HG02870 (cell line): ENCODE data around the gene TOR1AIP2.
"Not testable (repeated sequence)": the region's sequence is repeated elsewhere in the genome, so short reads cannot be mapped to it uniquely, and the experiment has no call there.

Source experiments
- ATAC-seq: cut with Tn5 transposase; IDR thresholded peaks from one replicate; pipeline ENCODE4 v1.9.1; 2021; ENCODE audit warnings: mild to moderate bottlenecking, moderate library complexity; ENCODE audit not compliant: unreplicated experiment

Gene TOR1AIP2

DNA sequence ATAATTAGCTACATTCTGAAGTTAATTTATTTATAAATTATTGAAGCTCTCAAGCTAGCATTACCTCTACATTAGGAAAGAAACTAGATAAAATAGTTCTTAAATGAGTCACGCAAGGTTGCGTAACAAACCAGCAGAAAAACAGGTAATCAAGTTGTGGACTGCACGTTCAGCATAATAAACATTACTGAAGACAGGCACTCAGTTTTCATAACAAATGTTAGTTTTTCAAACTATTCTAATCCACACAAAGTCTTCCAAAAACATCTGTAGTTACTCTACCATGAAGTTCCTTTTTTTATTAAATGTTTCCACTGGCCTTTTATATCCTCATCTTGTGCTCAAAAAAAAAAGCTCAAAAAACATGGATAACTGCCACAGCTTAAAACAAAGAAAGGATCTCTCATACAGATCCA is 1.3 kb downstream of the TOR1AIP2 start:
- no peak for ATAC-seq

DNA sequence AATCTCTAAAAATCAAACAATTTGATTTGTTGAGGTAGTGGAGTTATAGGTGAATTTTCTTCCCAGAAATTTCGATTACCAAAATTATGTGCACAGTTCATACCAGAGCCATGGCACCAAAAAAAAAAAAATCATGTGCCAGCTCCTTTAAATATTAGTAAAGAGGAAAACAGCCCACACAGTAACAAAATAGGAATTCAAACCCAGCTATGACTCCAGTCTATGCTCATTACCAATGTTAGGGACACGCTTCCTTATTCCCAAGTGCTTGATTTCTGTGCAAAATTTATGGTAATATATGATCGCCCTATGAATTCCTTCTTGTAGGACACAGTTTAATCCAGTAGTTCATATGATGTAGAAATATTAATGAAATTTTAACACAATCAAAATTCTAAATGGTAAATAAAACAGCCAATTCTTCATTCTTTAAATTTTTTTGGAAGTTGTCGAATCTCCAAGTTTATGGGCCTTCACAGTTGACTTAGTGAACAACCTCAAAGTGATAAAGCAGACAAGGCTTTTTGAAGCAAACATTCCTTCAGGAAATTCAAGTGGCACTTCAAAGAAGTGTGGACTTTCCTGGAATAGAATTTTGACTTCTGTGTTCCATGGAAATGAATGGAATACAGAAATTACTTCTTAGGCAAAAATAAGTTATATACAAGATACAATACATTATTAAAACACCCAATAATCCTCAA is 1.9 kb downstream of the TOR1AIP2 start:
- ATAC-seq, result no peak

DNA sequence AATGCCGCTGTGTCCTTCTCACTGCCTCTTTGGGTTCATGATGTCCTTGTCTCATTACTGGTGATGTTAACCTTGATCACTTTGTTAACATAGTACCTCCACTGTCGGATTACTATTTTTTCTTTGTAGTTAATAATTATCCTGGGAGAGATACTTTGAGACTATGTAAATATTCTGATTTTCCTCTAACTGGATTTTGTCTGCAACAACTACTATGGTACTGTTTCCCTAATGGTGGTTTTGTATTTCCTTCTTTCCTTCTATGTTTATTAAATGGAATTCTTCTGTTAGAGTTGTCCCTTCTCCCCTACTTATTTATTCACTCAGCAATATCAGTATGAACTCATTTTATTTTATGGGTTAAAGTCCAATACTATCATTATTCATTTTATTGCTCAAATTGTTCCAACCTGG is 4.2 kb downstream of the TOR1AIP2 start:
- ATAC-seq, result no peak

DNA sequence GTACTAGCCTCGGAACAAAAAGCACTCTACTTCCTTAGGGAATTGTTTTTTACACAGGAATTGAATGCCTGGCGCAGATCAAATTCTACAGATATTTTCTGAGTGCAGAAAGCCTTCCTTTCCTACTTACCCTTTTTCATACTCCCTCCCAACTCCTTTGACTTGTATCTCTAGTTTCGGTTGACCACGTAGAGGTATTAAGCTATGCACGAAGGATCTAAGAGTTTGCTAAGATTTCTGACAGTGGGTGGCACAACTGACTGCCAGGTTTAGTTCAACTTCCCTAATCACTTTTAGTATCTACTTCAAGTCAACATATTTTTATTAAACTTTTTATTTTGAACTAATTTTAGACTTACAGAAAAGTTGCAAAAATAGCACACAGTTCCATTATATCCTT is 5.0 kb downstream of the TOR1AIP2 start:
- ATAC-seq, result no peak

DNA sequence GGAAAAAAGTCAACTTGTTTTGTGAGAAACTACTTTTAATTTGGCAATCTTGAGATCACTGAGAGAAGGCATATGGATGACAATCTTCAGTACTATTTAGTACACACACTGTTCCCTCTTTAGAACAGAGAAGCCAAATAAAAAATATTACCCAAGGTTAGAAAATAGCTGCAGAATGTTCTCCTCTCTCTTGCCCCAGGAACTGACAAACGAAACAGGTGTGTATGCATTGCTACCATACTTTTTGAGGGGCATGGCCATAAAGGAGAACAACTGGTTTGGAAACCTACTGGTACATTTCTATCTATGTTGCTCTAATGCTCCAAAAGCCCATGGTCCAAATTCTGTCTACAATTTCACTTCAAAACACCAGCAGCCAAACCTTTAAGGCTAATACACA is 5.7 kb downstream of the TOR1AIP2 start:
- no peak for ATAC-seq

DNA sequence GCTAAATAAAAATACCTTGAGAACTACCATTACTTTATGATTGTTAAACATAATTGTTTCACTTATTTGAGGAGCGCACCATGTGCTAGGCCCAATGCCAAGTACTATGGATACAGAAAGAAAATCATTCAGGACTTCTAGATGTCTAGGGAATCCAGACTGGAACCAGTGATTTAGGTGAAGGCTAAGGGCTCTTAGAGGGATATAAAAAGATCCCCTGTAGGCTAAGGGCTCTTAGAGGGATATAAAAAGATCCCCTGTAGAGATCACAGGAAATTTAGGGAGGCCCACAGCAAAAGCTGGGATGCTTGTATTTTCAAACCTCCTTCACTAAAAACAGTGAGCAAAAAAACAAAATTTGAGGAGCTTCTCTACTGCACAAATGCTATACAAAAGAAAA is 6.7 kb downstream of the TOR1AIP2 start:
- no peak for ATAC-seq

DNA sequence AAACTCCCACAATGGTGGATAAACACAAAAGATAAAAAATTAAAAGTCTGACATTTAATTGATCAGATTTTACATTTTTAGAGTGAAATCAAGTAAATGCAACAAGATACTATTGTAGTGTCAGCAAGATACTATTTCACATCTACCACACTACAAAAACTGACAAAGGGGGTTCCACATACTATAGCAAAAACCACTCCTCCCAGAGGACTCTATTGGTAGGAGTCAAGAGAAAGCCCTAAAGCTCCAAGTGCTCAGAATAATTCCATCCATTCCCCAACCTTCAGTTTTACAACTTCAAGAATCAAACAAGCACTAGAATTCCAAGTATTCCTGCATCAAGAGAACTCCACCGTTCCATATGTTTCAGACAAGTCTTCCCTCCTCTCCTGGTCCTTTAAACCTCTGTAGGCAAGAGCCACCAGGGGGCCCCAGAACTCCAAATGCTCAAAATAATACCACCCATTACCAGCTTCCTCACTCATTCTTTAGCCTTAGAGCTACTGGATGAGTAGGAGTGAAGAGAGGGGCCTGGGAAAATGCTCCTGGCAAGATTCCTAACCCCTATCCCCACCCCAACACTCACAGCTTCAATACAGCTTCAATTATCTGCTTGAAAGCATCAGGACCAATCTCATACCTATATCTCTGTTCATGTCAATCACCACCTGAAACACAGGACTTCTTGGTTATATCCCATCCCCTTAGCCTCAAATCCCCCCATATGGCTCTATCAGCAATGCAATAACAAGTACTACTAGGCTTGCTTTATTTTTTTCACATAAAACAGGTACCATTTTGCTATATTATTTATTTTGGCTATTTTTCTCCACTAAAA is 9.9 kb downstream of the TOR1AIP2 start:
- peak; percentile 72 for ATAC-seq

DNA sequence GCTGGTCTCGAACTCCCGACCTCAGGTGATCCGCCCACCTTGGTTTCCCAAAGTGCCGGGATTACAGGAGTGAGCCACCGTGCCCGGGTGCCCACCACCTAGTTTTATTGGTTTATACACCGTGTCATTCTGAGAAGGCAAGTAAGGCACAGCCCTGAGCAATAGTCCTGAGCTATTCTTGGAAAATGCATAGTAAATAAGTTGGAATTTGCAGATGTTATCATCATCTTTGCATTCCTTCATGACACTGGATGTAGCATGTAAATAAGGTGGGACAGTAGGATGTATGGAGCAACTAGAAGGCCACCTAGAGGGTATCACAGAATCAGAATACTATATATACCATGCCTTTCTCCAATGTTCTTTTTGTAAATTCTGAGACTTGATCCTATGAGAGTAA is 11.0 kb downstream of the TOR1AIP2 start:
- ATAC-seq, result no peak

DNA sequence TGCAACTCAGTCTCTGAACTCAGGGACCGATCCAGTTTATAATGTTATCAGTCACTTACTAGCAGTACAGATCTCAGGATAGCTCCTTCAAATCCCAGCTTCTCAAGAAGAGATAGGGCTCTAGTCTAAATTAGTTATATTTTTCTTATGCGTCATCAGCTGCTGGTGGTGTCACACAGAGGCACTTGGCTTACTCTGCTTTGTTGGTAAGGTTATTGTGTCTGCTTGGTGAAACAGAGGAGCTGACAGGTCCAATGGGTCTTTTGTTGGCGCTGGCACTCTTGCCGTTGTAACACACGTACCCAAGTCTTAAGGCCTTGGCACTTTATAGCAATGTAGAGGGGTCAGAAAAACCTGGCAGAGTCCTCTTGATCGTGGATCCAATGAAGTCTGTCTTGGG is 12.2 kb downstream of the TOR1AIP2 start:
- ATAC-seq, result no peak

DNA sequence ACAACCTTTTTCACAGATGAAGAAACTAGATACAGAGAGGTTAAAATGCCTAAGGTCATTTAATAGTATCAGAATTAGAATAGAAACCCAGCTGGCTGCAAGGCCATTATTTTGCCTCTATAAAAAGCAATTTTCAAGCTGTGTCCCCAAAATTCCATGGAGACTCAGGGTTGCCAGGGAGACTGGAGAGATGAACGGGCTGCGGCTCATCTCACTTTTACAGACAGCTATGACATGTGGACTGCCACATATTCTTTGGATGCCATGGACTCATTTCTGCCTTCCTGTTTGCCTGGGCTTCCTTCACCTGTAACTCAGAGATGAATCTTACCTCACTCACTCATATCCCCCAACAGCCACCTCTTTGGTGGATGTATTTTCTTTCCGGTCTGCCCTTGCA is 17.0 kb downstream of the TOR1AIP2 start:
- ATAC-seq, result no peak

DNA sequence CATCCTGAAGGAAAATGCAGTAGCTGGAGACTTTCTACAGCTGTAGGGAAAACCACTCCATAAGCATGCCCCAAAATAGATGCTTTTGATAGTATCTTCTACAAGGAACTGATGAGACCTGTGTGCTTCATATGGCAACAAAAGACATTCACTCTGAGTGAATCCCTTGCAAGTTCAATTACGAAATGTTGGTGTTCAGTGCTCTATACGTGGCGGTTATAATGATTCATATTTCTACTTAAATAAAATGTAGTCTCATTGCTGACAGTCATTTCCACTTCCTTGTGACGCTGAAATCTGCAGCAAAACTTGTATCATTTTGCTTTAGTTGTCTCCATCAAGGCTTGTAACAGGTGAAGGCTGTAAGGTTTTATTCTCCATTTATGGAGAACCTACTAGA is 20.6 kb downstream of the TOR1AIP2 start:
- no peak for ATAC-seq

DNA sequence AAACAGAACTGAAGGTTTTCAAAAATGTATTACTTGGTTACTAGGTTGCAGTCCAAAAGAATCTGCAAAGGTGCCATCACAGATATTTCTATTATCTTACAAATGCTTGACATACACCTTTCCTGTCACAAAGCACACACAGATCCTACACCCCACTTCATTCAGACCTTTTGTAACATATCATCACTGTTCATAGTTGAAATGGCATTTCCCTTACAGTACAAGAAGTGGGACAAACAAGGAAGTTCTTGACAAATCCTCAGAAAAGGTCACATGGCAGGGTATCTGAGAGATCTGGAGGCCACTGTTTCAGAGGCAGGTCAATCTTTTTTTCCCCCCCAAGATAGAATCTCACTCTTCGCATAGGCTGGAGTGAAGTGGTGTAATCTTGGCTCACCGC is 21.3 kb downstream of the TOR1AIP2 start:
- no peak for ATAC-seq

DNA sequence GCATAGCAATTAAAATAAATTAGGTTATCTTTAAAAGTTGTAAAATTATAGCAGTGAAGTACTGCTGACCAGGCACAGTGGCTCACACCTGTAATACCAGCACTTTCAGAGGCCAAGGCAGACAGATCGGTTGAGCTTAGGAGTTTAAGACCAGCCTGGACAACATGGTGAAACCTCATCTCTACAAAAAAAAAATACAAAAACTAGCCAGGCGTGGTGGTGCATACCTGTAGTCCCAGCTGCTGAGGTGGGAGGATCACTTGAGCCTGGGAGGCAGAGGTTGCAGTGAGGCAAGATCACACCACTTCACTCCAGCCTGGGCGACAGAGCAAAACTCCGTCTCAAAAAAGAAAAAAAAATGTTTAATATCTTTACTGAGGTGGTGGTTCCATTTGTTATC is 21.8 kb downstream of the TOR1AIP2 start:
- not testable (repeated sequence) for ATAC-seq

DNA sequence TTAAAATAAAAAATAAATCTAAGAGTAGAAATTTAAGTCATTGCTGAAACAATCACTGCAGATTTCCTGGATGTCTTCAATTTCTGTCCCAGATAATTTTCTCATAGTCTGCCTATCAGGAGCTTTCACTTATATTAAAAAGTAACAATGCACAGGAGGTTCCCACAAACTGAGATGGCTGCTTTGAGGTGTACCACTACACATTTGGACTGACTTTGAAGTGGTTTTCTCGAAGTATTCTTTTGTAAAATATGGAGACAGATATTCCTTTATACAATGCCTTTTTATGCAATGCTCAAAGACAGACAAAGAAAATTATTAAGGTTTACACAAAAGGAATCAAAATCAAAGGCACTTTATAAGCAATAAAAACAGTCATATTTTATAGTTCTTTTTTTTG is 24.5 kb downstream of the TOR1AIP2 start:
- ATAC-seq, result no peak

DNA sequence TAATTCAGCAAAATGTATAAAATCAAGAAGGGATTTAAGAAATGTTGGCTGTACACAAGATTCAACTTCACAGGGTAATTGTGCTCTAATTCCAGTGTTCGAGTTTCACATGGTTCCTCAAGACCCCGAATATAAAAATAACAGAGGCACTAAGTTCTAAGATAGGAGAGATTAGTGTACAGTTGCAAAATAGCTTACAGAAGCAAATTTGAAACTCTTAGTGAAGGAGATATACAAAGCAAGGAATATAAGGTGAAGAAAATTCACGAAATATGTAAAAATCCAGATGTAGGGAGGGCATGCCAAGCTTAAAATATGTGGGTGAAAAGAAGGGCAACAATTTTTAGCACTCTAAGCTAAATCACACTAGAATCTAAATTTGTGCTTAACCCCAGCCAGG is 29.4 kb downstream of the TOR1AIP2 start:
- no peak for ATAC-seq

DNA sequence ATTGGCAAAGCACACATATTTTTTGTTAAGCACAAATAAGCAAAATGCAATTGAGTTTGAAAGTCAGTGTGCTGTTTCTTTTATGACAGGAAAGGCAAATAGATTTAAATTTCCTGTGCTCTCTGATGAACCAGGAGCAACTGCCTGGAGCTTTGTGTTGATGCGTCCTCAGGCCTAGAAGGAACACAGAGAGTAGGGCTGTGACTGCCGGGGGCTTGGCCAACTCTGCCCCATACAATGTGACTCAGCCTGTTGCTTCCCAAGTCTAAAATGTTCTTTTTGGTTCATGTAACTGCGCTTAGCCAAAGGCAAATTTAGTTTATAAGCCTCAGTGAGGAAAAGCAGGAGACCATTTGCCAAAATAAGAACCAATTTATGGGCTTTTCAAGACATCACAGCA is 37.5 kb downstream of the TOR1AIP2 start:
- ATAC-seq, result no peak

DNA sequence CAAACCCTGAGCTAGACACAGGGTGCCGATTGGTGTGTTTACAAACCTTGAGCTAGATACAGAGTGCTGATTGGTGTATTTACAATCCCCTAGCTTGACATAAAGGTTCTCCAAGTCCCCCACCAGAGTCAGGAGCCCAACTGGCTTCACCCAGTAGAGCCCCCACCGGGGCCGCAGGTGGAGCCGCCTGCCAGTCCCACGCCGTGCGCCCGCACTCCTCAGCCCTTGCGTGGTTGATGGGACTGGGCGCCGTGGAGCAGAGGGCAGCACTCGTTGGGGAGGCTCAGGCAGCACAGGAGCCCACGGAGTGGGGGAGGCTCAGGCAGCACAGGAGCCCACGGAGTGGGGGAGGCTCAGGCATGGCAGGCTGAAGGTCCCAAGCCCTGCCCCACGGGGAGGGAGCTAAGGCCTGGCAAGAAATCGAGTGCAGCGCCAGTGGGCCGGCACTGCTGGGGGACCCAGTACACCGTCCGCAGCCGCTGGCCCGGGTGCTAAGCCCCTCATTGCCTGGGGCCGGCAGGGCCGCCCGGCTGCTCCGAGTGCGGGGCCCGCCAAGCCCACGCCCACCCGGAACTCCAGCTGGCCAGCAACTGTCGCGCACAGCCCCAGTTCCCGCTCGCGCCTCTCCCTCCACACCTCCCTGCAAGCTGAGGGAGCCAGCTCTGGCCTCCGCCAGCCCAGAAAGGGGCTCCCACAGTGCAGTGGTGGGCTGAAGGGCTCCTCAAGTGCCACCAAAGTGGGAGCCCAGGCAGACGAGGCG is 40.7 kb downstream of the TOR1AIP2 start:
- ATAC-seq, result not testable (repeated sequence)

DNA sequence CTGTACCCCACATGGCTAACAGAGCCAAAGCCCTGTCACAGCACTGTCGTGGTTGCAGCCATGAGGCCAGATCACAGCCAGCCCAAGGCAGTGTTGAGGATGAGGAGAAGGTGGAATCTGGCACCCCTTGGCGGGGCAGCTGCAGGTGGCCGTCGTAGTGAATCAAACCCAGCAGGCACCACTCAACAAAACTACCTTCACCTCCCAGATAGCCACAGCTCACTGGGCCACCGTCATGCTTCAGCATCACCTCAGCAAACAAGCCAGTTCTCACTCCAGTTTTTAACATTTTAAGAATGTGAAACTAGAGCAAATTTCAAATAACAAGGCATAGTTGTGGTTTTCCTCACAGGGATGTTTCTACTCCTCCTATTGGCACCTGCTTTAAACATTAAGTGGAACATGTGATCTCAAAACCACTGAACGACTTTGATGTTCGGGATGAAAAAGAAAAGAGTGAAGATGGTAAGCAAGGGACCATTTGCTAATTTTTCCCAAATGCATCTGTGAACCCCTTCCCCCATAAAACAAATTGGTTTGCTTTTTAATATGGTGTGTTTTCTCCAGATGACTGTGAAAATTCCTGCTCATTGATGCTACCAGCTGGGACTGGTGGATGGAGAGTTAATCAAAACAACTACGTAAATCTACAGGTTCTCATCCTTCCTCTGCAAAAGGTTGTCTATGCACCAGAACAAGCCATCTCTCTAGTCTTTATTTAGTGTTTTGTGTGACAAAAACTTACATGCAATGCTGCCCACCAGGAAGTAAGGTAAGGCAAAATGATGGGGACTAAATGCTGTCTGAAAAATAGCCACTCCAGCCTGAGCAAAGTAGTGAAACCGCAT is 45.5 kb downstream of the TOR1AIP2 start:
- ATAC-seq, result no peak

DNA sequence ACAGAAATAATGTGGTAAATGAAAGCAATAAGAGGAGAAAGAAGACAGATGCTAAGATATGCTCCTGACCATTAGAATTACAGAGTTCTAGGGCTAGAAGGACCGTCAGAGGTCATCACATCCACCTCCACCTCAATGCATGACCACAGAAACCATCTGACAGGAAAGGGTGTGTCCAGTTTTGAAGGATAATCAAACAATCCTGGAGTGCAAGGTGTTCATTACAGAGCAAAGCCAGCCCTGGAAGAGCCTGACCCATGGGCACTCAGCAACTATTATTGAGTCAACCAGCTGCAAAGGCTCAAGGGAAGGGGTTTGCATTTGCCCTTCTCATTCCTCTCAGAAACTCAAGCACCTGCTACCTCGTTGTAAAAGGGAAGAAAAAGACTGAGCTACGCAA is 46.4 kb downstream of the TOR1AIP2 start:
- no peak for ATAC-seq

DNA sequence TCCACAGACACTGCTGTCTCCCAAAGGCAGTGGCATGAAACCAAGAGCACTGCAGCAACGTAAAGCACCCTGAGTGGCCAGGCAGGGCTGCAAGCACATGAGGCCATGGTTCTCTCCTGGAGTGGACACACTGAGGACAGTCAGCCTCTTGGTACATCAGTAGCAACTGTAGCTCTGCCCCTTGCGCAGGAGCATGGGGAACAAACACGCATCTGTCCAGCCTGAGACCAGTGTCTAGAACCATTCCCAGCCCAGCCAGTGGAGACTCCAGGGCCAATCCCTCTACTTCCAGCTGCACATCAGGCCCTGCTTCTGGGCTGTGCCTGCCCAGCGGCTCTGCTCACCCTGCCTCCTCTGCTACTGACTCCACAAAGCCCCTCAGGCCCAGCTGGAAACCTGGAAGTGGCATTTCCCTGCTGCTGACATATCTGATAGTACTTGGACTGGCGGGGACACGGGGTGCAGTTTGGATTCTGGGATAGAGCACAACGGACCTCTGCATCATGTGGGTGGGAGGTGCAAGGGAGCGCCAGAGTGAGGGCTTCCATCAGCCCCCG is 49.0 kb downstream of the TOR1AIP2 start:
- ATAC-seq, result no peak
